GM21390 (cell line): ENCODE results near the gene SMPD4.
"Not testable (repeated sequence)": the region's sequence is repeated elsewhere in the genome, so short reads cannot be mapped to it uniquely, and the experiment has no call there.

Source experiments
- ATAC-seq: cut with Tn5 transposase; IDR thresholded peaks from one replicate; pipeline ENCODE4 v1.9.1; 2021; ENCODE audit not compliant: unreplicated experiment

SMPD4 gene

GRCh38 chr2:130157825-130158514 lies 23.4 kb downstream of the SMPD4 start:
- peak; percentile 79 for ATAC-seq

- peak; percentile 36 for ATAC-seq
Observed at GRCh38 chr2:130157354-130157753, 24.0 kb downstream of the SMPD4 start.

GRCh38 chr2:130156624-130157004 lies 24.8 kb downstream of the SMPD4 start:
- no peak for ATAC-seq

- ATAC-seq = not testable (repeated sequence)
Observed at GRCh38 chr2:130155956-130156623, 25.3 kb downstream of the SMPD4 start.

GRCh38 chr2:130154773-130155765 lies 26.3 kb downstream of the SMPD4 start:
- no peak for ATAC-seq

GRCh38 chr2:130154423-130154770 lies 27.0 kb downstream of the SMPD4 start:
- ATAC-seq = not testable (repeated sequence)

GRCh38 chr2:130153721-130154422 lies 27.5 kb downstream of the SMPD4 start:
- ATAC-seq = not testable (repeated sequence)

GRCh38 chr2:130152816-130153595 lies 28.4 kb downstream of the SMPD4 start:
- no peak for ATAC-seq

GRCh38 chr2:130152136-130152815 lies 29.1 kb downstream of the SMPD4 start:
- ATAC-seq = not testable (repeated sequence)

GRCh38 chr2:130151145-130151512 lies 30.3 kb downstream of the SMPD4 start:
- not testable (repeated sequence) for ATAC-seq

GRCh38 chr2:130150181-130151144 lies 30.9 kb downstream of the SMPD4 start:
- no peak for ATAC-seq

GRCh38 chr2:130148515-130148914 lies 32.9 kb downstream of the SMPD4 start:
- ATAC-seq = not testable (repeated sequence)

GRCh38 chr2:130145006-130145414 lies 36.4 kb downstream of the SMPD4 start, which contains the start of gene CCDC74B:
TSS of gene CCDC74B (minus strand) at chr2:130145112. CDS start at chr2:130144996, 116 bp downstream.
- ATAC-seq = peak; percentile 92

- peak; percentile 36 for ATAC-seq
Observed at GRCh38 chr2:130143266-130144039, 37.9 kb downstream of the SMPD4 start.

- not testable (repeated sequence) for ATAC-seq
Observed at GRCh38 chr2:130142396-130143265, 38.8 kb downstream of the SMPD4 start.

GRCh38 chr2:130141645-130142370 lies 39.6 kb downstream of the SMPD4 start:
- not testable (repeated sequence) for ATAC-seq
